Muscle of back (tissue), 11 donors: ENCODE results near the gene DOCK2. TPM values are rescaled to one million over a fixed set of nuclear protein-coding genes. Genes with fewer than 3 reads are reported as not detected.
A peak's percentile ranks its signal among the peaks of the same experiment; 100 is the strongest.

Source experiments
- DNase-seq, 3 donors: peaks; one replicate each; pipeline versions ENCODE4 v3.0.0 to v3.0.0-alpha.2; 2013
- polyA plus RNA-seq, 10 donors: library from polyadenylated mRNA; unstranded; fragments of 120-200 nt; gene quantifications; one replicate each; pipeline ENCODE4 v1.2.1, GENCODE V29; 2013; ENCODE audit not compliant: insufficient read length in 10 of 10

The DOCK2 gene
- polyA plus RNA-seq, 10 donors = 3.0 to 8.6 (median 3.7) TPM

- peak; percentile 76 to 92 (median 79) for DNase-seq
These were observed 343.5 kb downstream of the DOCK2 start, which contains the start of gene INSYN2B for GRCh38 chr5:169980418-169981053. TSS of gene INSYN2B (minus strand) at chr5:169980495. CDS start at chr5:169883898, 96,597 bp downstream.

- no peak for DNase-seq
These were observed 351.1 kb downstream of the DOCK2 start for GRCh38 chr5:169988206-169988605.

GRCh38 chr5:169988947-169989346 lies 351.9 kb downstream of the DOCK2 start:
- DNase-seq = no peak

DNA sequence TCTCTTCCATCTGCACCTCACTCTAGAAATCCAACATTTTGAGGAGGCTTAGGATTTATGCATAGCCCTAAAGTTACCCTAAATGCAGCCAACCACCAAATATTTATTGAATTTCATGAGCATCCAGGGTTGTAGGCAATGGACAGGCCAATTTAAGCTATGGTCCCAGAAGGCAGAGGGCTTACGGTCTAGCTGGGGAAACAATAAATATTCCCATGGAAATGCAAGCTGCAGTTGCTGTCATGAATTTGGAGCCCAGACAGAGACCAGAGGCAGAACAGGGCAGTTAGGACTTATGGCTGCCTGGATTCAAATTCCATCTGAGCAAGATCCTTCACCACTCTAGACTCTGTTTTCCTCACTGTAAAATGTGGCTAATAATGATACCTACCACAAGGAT lies 352.3 kb downstream of the DOCK2 start:
- DNase-seq = no peak

GRCh38 chr5:169991115-169991869 lies 354.2 kb downstream of the DOCK2 start:
- DNase-seq = no peak

DNA sequence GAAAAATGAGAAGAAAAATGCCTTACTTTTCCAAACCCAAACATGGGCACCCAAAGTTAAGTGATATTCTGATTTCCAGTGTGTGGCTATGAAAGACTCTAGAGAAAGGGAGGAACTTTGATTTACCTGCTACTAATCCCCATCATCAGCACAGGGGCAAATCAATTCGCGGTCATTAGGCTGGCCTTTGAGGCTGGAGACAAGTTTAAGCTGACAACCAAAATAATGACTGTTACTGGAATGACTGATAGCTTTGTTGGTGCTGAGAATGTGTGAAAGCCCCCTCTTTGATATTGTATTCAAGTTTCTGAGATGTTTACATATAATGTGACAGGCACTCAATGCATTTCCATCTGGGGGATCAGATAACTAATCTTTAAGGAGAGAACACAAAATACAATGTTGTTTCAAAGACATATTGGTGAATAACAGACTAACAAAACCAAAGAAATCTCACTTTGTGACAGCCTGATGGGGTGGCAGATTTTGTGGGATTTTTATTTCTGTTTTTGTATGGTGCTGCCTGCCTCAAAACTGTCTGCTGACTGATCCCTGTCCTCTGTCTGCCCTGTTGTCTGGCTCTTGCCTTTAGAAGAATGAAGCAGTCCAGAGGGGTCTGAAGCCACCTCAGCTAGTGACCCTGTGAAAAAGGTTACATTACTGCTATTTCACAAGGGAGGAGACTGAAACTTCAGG lies 355.9 kb downstream of the DOCK2 start:
- DNase-seq = no peak

DNA sequence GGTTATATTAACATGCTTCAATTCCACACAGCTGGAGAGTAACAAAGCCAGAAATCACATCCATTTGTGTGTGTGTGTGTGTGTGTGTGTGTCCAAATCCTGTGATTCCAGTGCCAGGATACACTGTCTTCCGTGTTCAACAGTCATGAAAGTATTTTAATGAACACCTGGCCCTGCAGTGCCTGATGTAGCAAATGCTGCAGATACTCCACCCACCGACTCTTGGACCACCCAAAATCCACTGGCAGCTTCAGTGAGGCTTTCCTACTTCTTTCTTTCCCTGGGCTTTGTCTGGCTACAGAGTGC lies 356.4 kb downstream of the DOCK2 start:
- peak in 1 of 3 donors; percentile 60 for DNase-seq

GRCh38 chr5:169997798-169998197 lies 360.7 kb downstream of the DOCK2 start:
- no peak for DNase-seq

- DNase-seq = no peak
These were observed 362.5 kb downstream of the DOCK2 start for GRCh38 chr5:169999621-170000020.

DNA sequence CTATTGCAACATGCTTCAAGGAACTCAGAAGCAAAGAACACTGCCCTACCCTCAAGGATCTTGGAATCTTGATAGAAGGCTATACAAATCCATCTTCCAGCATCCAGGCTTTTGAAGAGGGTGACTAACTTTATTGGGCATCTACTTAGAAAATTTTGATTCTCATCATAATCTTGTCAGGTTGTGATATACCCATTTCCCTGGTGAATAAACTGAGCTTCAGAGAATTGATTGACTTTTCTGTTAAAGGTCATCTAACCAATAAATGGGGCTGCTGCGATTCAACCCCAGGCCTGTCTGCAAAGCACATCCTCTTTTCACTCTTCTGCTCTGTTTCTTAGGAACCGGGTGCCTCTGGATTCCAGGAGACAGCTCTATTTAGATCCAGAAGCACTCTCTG lies 363.1 kb downstream of the DOCK2 start:
- no peak for DNase-seq

- DNase-seq = peak in 1 of 3 donors; percentile 47
These were observed 368.9 kb downstream of the DOCK2 start for GRCh38 chr5:170006021-170006420.

DNA sequence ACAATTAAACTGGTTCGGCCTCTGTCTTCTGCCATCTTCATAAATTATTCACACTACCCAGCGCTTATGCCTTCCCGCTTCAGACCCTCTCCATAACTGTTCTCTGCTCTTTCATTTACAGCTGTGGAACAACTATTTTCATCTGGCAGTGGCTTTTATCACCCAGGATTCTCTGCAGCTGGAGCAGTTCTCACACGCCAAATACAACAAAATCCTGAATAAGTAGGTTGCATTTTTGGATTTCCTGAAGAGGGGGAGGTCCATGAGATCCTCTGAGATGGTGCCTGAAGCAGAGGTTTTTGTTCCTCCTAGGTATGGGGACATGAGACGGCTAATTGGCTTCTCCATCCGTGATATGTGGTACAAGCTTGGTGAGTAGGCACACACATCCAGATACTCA lies 371.3 kb downstream of the DOCK2 start:
- peak in 1 of 3 donors; percentile 42 for DNase-seq

DNA sequence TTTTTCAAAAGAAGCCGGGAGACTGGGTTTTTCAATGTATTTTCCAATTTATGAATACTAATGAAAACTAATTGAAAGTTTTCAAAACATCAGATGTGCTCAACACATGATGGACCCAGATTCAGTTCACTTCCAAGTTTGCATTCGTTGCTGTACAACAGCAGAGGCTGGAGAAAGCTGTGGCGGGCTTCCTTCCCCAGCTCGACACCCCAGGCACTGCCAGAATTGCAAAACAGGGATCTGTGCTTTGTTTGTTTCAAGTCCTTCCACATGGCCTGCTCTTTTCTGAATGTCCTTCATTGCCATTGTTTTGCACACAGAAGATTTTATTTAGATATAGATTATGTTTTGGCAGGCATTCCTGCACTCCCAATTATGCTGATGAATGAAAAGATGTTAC lies 373.5 kb downstream of the DOCK2 start:
- no peak for DNase-seq

- no peak for DNase-seq
These were observed 374.7 kb downstream of the DOCK2 start for GRCh38 chr5:170011751-170012150.

- no peak for DNase-seq
These were observed 375.5 kb downstream of the DOCK2 start for GRCh38 chr5:170012622-170013021.

- DNase-seq = no peak
These were observed 383.3 kb downstream of the DOCK2 start for GRCh38 chr5:170020423-170020822.

- no peak for DNase-seq
These were observed 384.4 kb downstream of the DOCK2 start for GRCh38 chr5:170021506-170021905.

GRCh38 chr5:170025853-170026252 lies 388.8 kb downstream of the DOCK2 start:
- no peak for DNase-seq

DNA sequence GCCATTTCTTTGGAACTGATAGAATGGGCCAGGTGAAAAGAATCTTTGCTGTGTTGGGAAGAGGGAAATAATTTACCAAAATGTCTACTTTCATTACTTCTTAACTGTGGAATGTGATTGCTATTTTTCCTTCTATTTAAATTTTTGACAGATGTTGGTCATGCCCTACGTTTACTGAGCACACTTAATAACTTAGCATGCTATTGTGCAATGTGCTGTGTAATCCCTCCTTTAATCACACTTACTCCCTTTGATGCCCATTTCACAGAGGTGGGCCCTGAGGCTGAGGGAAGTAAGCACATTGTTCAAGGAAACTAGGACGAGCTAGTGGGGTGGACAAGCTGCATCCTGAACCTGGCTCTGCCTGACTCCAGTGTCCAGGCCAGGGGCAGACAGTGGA lies 391.0 kb downstream of the DOCK2 start:
- no peak for DNase-seq

DNA sequence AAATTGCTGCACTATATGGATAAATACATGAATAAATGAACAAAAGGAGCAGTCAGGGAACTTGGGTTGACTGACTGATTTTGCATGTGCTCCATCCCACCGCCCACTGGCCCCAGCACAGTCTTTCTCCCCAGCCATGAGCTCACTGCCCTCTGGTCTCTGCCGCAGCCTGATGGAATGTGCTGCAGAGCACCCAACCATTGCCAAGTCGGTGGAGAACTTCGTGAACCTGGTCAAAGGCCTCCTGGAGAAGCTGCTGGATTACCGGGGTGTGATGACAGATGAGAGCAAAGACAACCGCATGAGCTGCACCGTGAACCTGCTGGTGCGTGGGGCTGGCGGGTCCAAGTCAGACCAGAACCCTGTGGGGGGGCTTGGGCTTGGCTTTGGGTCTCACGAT lies 397.2 kb downstream of the DOCK2 start:
- DNase-seq = no peak

DNA sequence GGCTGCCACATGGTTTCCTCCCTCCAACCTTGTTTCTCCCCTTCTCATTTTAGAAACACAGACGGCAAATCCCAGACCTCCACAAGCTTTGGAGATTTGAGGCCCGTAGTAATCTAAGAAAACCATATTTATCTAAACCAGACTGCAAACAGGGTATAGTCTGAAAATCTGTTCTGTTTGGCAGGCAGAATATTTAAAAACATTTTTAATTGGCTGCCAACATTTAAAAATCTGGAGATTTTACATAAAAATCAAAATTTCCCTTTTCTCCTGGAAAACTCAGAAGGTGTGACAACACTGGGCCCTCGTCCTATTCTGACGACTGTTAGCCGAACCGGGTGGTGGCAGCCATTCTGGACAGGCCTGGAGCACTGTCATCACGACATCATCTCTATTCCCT lies 401.2 kb downstream of the DOCK2 start:
- no peak for DNase-seq

DNA sequence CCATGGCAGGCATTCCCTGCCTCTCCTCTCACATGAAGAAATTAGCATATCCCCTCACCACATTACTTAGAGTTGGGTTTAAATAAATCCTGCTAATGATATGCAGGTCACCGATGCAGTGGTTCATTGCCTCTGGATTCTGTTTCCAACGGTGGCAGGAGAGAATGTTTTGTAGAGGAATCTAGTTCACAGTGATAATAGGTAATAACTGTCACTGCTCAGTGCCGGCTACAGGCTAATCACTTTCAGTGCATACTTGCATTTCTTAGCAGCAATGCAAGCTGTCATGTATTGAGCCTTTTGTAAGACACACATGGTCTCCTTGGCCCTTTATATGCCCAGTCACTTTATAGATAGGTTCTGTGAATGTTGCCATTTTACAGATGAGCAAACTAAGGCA lies 402.8 kb downstream of the DOCK2 start:
- no peak for DNase-seq

- DNase-seq = peak; percentile 43 to 91 (median 71)
These were observed 409.2 kb downstream of the DOCK2 start for GRCh38 chr5:170046241-170046640.
